Naive thymus-derived CD4-positive, alpha-beta T cell (primary cell): ENCODE measurements around the gene KIF5B. TPM values are rescaled to one million over a fixed set of nuclear protein-coding genes. Genes with fewer than 3 reads are reported as not detected.

Experiments
- ATAC-seq: fragments of 150-1000 bp; cut with Tn5 transposase; 2 replicates; pipeline ENCODE4 v1.10.0; 2021; ENCODE audit warnings: mild to moderate bottlenecking, moderate library complexity
- CTCF ChIA-PET: fragments of 350-600 bp; sonication (Branson Sonifier 250); formaldehyde crosslinking; loops from one replicate; lab custom pipeline; 2021; ENCODE audit warnings: antibody characterized with exemption; lab: Charles Lee
- POLR2A ChIA-PET: fragments of 350-600 bp; sonication (Branson Sonifier 250); formaldehyde crosslinking; loops from one replicate; lab custom pipeline; 2021; ENCODE audit warnings: antibody characterized with exemption, inconsistent platforms; lab: Charles Lee
- DNase-seq, 9 donors: peaks; one replicate each; pipeline versions ENCODE4 v3.0.0 to v3.0.0-alpha.2; 2020 to 2022; ENCODE audit warnings: mixed read lengths in 1 of 9
- H3K27ac ChIP-seq: one replicate; pipeline ENCODE4 v1.7.0; 2013; ENCODE audit warnings: mild to moderate bottlenecking, low read depth, low read length, moderate library complexity
- H3K27me3 ChIP-seq, 2 donors: one replicate each; pipeline ENCODE4 v1.7.0; 2013; ENCODE audit warnings: low read length in 2 of 2, mild to moderate bottlenecking in 2 of 2, moderate library complexity in 2 of 2; ENCODE audit not compliant: control insufficient read depth in 2 of 2, insufficient read depth in 2 of 2
- H3K36me3 ChIP-seq, 3 experiments: 1 replicate in 2 of 3; 2 replicates in 1 of 3; pipeline ENCODE4 v1.7.0; 2013; ENCODE audit warnings: low read length in 3 of 3, mild to moderate bottlenecking in 3 of 3, moderate library complexity in 1 of 3; ENCODE audit not compliant: insufficient read depth in 3 of 3, control insufficient read depth in 2 of 3
- H3K4me1 ChIP-seq, 2 donors: one replicate each; pipeline ENCODE4 v1.7.0; 2013; ENCODE audit warnings: low read length in 2 of 2, mild to moderate bottlenecking in 2 of 2, moderate library complexity in 1 of 2; ENCODE audit not compliant: control insufficient read depth in 2 of 2, insufficient read depth in 2 of 2
- H3K4me3 ChIP-seq: 2 replicates; pipeline ENCODE4 v1.7.0; 2013; ENCODE audit warnings: mild to moderate bottlenecking, low read length
- H3K9me3 ChIP-seq, 3 experiments: 1 replicate in 2 of 3; 2 replicates in 1 of 3; pipeline ENCODE4 v1.7.0; 2013; ENCODE audit warnings: low read length in 3 of 3; ENCODE audit not compliant: control insufficient read depth in 2 of 3
- H3K27ac Mint-ChIP-seq, 9 donors: one replicate each; pipeline ENCODE4 v1.8.0; 2020 to 2022; ENCODE audit warnings: mixed read lengths in 9 of 9, mild to moderate bottlenecking in 8 of 9, moderate library complexity in 5 of 9, inconsistent platforms in 2 of 9
- H3K27me3 Mint-ChIP-seq, 5 donors: one replicate each; pipeline ENCODE4 v1.8.0; 2021 to 2022; ENCODE audit warnings: mixed read lengths in 5 of 5, mild to moderate bottlenecking in 1 of 5
- H3K36me3 Mint-ChIP-seq, 5 donors: one replicate each; pipeline ENCODE4 v1.8.0; 2020 to 2022; ENCODE audit warnings: mixed read lengths in 5 of 5, mild to moderate bottlenecking in 3 of 5, inconsistent platforms in 1 of 5
- H3K4me1 Mint-ChIP-seq, 7 donors: one replicate each; pipeline ENCODE4 v1.8.0; 2020 to 2022; ENCODE audit warnings: mixed read lengths in 7 of 7, mild to moderate bottlenecking in 3 of 7, inconsistent platforms in 1 of 7
- H3K4me3 Mint-ChIP-seq, 10 donors: one replicate each; pipeline ENCODE4 v1.8.0; 2020 to 2022; ENCODE audit warnings: mild to moderate bottlenecking in 10 of 10, mixed read lengths in 10 of 10, moderate library complexity in 6 of 10, inconsistent platforms in 2 of 10
- H3K9me3 Mint-ChIP-seq, 11 donors: one replicate each; pipeline ENCODE4 v1.8.0; 2020 to 2022; ENCODE audit warnings: mixed read lengths in 11 of 11, mild to moderate bottlenecking in 4 of 11, inconsistent platforms in 1 of 11, moderate library complexity in 1 of 11
- intact Hi-C, 2 donors: fragments of 100-400 bp; cut with micrococcal nuclease; formaldehyde crosslinking; loops; one replicate each; pipeline ENCODE4 v1.15.1; 2023
- polyA plus RNA-seq, 2 donors: library from polyadenylated mRNA; unstranded; fragments of 300-500 nt; fragmentation: Illumina TruSeq; gene quantifications; one replicate each; pipeline ENCODE4 v1.2.3, GENCODE V29; 2021
- total RNA-seq, 6 experiments: library from RNA in 5 of 6; stranded (reverse) in 5 of 6; gene quantifications; 1 replicate in 5 of 6; 2 replicates in 1 of 6; pipeline ENCODE4 v1.2.3 and lab custom pipeline; 2021 to 2026

KIF5B gene
- total RNA-seq (10 to 100 TPM; 42.2 to 66.0 (median 46.3) TPM), polyA plus RNA-seq (10 to 100 TPM; 19.7 to 20.3 TPM), total RNA-seq (lab: John Stamatoyannopoulos, UW) (189 reads per million, percentile 92 among the genes with 10 or more reads in this experiment)

DNA sequence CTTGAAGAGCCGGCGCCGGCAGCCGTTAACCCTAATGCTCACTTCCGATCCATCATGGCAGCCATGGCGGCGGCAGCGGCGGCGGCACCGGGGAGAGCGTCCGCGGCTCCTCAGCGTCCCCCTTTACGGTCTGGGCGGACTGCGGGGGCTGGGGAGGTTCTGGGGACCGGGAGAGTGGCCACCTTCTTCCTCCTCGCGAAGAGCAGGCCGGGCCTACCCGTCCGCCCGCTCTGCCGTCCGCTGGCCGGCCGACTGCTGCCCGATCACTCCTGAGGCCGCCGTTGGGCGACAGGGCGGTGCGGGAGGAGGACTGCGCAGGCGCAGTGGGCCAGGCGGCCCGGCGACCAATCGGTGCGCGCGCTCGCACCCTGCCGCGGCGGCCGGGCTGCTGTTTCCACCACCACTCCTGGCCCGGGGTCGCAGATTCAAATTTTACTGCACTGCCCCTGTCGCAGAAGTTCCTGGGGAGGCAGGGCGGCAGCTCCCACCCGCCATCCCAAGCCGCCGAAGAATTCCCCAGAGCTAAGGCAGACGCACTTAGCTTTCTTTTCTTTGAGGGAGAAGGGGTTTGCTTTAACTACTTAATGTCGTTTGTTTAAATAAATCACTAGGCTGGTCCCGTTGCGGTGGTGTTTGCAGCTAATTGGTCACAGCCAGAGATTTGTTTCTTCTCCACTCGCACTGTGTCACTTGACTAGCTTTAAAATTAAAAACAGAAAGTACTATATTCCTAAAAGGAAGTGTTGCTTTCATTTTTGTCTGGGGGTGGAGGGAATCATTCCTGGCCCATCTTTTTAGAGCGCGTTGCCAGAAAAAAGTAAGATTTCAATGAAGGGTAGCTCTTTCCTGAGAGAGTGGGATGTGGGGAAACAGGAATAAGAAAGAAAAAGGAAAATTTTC is at the start of gene KIF5B:
TSS of gene KIF5B (minus strand) at position 290 of the 900 bp plus-strand sequence. CDS start 452 bp downstream, outside the sequence.
- Histone ChIP-seq H3K9me3 (no peaks in the 10 kb centered on the region), H3K36me3 (peaks cover 0 to 9% (median 0%) of the 10 kb centered on the region in 3 experiments), H3K27ac (peak within 1 kb of the TSS; percentile 83), H3K4me1 (peaks cover 27 to 30% of the 10 kb centered on the region in 2 donors), H3K4me3 (peak within 1 kb of the TSS; percentile 71), H3K27me3 (no peaks in the 10 kb centered on the region)
- Mint-ChIP-seq H3K27me3 (no peaks in the 10 kb centered on the region), H3K4me1 (peaks cover 33 to 52% (median 44%) of the 10 kb centered on the region in 7 donors), H3K4me3 (peak within 1 kb of the TSS; percentile 94 to 99 (median 96)), H3K27ac (peak within 1 kb of the TSS; percentile 90 to 97 (median 93)), H3K36me3 (peaks cover 0 to 7% (median 0%) of the 10 kb centered on the region in 5 donors), H3K9me3 (no peaks in the 10 kb centered on the region)
- ChIA-PET CTCF (interaction anchor here (0.7 to 0.8 kb wide), 2 partner anchors 987 to 1078 kb away, joined by 3 to 4 read pairs; no protein-coding TSS in a partner anchor), POLR2A (interaction anchor here (0.6 to 1.4 kb wide), 4 partner anchors 9 to 1068 kb away, joined by 3 to 4 read pairs (median 3); no protein-coding TSS in a partner anchor)
- DNase-seq (peak; percentile 77 to 95 (median 90)), ATAC-seq (peak; percentile 87)
- intact Hi-C loops: loop anchor here (1.0 to 10.0 kb wide), 21 partner anchors 44 to 1712 kb away; partner anchors contain the start of genes ZNF438 (in 2 of the 2), ARHGAP12 (in 1 of the 2), CCDC7 (in 1 of the 2) and ITGB1 (in 1 of the 2)

GRCh38 chr10:32105782-32106382 is 49.7 kb upstream of the KIF5B start:
- Mint-ChIP-seq H3K36me3 (no peaks in the 10 kb centered on the region), H3K27me3 (peaks cover 4 to 12% (median 4%) of the 10 kb centered on the region in 5 donors), H3K4me3 (no peak overlapping the region), H3K9me3 (no peaks in the 10 kb centered on the region), H3K27ac (peak overlapping the region in 1 of 9 donors; percentile 44), H3K4me1 (peaks cover 0 to 2% (median 0%) of the 10 kb centered on the region in 7 donors)
- H3K36me3 ChIP-seq: no peaks in the 10 kb centered on the region
- no peak for DNase-seq
- no peak overlapping the region for H3K27ac ChIP-seq
- no peak for ATAC-seq
- H3K4me1 ChIP-seq: no peaks in the 10 kb centered on the region
- intact Hi-C loops: no loop called here
- no peaks in the 10 kb centered on the region for H3K27me3 ChIP-seq
- ChIA-PET POLR2A (no interaction called here), CTCF (no interaction called here)
- no peak overlapping the region for H3K4me3 ChIP-seq
- H3K9me3 ChIP-seq: no peaks in the 10 kb centered on the region

- no peak overlapping the region for H3K27ac Mint-ChIP-seq
- H3K36me3 ChIP-seq: no peaks in the 10 kb centered on the region
- H3K27me3 ChIP-seq: no peaks in the 10 kb centered on the region
- no peaks in the 10 kb centered on the region for H3K4me1 ChIP-seq
- H3K9me3 ChIP-seq: no peaks in the 10 kb centered on the region
- ATAC-seq (no peak), DNase-seq (no peak)
- intact Hi-C loops: no loop called here
- peaks cover 0 to 2% (median 0%) of the 10 kb centered on the region in 7 donors for H3K4me1 Mint-ChIP-seq
- no peaks in the 10 kb centered on the region for H3K36me3 Mint-ChIP-seq
- H3K27me3 Mint-ChIP-seq: peaks cover 4 to 17% (median 4%) of the 10 kb centered on the region in 5 donors
- H3K9me3 Mint-ChIP-seq: no peaks in the 10 kb centered on the region
- POLR2A ChIA-PET: no interaction called here
- H3K4me3 Mint-ChIP-seq: no peak overlapping the region
- H3K27ac ChIP-seq: no peak overlapping the region
- H3K4me3 ChIP-seq: no peak overlapping the region
- CTCF ChIA-PET: no interaction called here
Observed at GRCh38 chr10:32104622-32105509, 48.6 kb upstream of the KIF5B start.

DNA sequence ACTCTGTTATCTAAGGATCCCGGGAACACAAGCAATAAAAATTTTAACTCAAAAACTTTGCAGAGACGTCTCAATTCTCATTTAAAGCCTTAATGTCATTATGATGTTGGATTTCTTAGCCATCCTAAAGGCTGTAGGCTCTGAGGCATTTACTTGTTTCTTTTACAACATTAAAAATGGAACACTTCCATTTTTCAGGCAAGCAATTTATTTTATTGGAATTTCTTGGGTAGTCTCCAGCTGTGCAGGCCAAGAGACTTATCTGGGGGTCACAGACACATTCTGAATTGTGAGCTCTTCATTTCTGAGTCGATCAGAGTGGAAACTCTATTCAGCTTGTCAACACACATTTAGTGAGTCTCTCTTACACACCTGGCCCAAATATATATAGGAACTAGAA is 48.0 kb upstream of the KIF5B start:
- H3K36me3 ChIP-seq: no peaks in the 10 kb centered on the region
- H3K4me1 Mint-ChIP-seq: peaks cover 0 to 2% (median 0%) of the 10 kb centered on the region in 7 donors
- no peak overlapping the region for H3K4me3 Mint-ChIP-seq
- no peak for DNase-seq
- no peak overlapping the region for H3K4me3 ChIP-seq
- H3K27ac ChIP-seq: no peak overlapping the region
- ATAC-seq: no peak
- no peak overlapping the region for H3K27ac Mint-ChIP-seq
- peaks cover 0 to 3% (median 0%) of the 10 kb centered on the region in 5 donors for H3K36me3 Mint-ChIP-seq
- no peaks in the 10 kb centered on the region for H3K27me3 ChIP-seq
- no peaks in the 10 kb centered on the region for H3K4me1 ChIP-seq
- H3K27me3 Mint-ChIP-seq: peaks cover 4 to 17% (median 6%) of the 10 kb centered on the region in 5 donors
- POLR2A ChIA-PET: no interaction called here
- CTCF ChIA-PET: no interaction called here
- intact Hi-C loops: no loop called here
- peaks cover 0 to 3% (median 2%) of the 10 kb centered on the region in 11 donors for H3K9me3 Mint-ChIP-seq
- H3K9me3 ChIP-seq: no peaks in the 10 kb centered on the region

- peaks cover 0 to 7% (median 0%) of the 10 kb centered on the region in 5 donors for H3K36me3 Mint-ChIP-seq
- POLR2A ChIA-PET: no interaction called here
- H3K4me3 Mint-ChIP-seq: no peak overlapping the region
- no peak overlapping the region for H3K4me3 ChIP-seq
- no peaks in the 10 kb centered on the region for H3K36me3 ChIP-seq
- H3K4me1 ChIP-seq: no peaks in the 10 kb centered on the region
- CTCF ChIA-PET: no interaction called here
- H3K27ac ChIP-seq: no peak overlapping the region
- peaks cover 0 to 8% (median 6%) of the 10 kb centered on the region in 11 donors for H3K9me3 Mint-ChIP-seq
- intact Hi-C loops: no loop called here
- no peaks in the 10 kb centered on the region for H3K27me3 ChIP-seq
- H3K4me1 Mint-ChIP-seq: peaks cover 0 to 2% (median 0%) of the 10 kb centered on the region in 7 donors
- H3K27me3 Mint-ChIP-seq: peaks cover 4 to 17% (median 6%) of the 10 kb centered on the region in 5 donors
- no peak for ATAC-seq
- no peaks in the 10 kb centered on the region for H3K9me3 ChIP-seq
- no peak overlapping the region for H3K27ac Mint-ChIP-seq
- no peak for DNase-seq
Observed at GRCh38 chr10:32103721-32104120, 47.5 kb upstream of the KIF5B start.
